GM18519 (cell line): ENCODE results near the gene ESX1.
"Not testable (repeated sequence)": the region's sequence is repeated elsewhere in the genome, so short reads cannot be mapped to it uniquely, and the experiment has no call there.

ENCODE experiments used
- ATAC-seq: cut with Tn5 transposase; IDR thresholded peaks from one replicate; pipeline ENCODE4 v1.9.1; 2021; ENCODE audit warnings: mild to moderate bottlenecking, moderate library complexity; ENCODE audit not compliant: unreplicated experiment, low FRiP score

The ESX1 gene

DNA sequence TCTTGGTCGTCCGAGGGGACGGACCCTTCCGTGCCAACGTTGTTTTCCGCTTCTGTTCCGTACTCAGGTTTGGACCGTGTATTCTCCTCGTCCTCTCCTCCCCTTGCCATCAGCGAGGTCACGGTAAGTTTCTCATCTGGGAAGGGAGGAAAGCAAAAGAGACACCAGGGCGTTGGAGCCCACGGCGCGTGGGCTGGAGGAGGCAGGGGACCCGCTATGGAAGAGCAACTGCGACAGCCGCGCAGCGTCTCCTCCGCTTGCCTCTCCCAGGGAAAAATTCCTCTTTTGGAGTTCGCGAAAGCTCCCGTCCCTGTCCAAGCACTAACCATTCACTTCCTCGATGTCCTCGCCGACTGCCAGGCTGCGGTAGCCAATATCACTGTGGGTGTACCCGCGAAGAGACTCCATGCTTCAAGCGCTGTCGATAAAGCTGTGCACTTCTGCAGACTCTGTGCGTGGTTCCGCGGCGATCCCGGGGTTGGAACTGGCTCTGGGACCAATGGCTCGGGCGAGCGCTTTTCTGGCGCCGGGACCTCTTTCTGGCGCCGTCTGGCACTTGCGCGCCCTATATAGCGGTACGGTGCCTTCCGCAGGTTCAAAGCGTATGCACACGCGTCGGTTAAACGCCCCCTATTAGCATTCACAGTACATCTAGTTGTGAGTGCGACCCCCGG lies at the start of gene ESX1:
TSS of gene ESX1 (minus strand) at position 492 of the 674 bp plus-strand sequence. CDS start at position 408, 84 bp downstream.
- no peak for ATAC-seq

DNA sequence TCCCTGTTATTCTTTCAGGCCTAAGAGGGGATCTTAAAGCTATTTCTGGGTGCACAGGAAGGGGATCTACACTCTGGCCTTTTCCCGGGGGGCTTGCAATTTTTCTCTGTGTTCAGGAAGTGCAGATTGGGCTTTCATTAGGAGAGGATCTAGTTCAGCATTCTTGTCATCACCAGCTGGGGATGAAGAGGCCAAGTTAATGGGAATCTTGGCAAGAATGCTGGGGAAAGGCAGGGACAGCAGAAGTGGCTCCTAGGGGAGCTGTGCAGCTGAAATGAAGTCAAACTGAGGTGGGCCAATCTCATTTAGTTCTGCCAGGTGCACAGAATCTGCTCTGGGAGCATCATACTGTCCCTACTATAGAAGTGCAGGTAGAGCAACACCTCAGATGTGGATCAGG lies 40.9 kb upstream of the ESX1 start:
- ATAC-seq, result no peak

DNA sequence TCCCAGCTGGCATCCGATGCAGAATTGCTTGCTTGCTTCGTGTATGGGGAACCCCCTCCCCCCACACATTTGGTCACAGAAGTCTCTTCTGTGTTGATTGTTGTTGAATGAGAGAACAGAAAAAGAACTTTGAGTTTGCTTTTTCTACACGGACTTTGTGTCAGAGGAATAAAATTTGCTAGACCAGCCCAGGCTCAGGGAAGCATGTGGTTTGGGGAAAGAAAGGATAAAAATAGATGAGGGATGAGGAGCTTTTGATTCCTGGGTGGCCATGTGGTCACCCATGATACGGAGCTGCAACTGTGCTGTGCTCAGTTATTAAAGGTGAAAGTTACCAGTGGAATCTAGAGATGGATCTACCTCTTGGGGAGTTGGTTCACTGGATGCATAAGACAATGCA lies 34.2 kb upstream of the ESX1 start:
- ATAC-seq, result no peak

DNA sequence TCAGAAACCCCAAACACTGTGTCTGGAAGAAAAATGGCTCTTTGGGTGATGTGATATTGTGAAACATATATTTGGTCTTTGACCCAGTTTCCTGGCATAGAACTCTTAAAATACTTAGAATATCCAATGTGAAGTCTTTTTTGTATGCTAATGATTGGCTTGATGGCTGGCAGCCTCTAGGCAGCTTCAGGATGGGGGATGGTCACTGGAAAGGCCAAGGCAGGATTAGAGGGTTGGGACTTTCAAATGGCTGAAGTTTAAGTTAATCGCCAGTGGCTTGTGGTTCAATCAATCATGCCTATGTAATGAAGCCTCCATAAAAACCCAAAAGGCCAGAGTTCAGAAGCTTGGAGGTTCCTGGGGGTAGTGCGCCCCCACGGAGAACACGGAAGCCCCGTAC lies 33.5 kb upstream of the ESX1 start:
- no peak for ATAC-seq

DNA sequence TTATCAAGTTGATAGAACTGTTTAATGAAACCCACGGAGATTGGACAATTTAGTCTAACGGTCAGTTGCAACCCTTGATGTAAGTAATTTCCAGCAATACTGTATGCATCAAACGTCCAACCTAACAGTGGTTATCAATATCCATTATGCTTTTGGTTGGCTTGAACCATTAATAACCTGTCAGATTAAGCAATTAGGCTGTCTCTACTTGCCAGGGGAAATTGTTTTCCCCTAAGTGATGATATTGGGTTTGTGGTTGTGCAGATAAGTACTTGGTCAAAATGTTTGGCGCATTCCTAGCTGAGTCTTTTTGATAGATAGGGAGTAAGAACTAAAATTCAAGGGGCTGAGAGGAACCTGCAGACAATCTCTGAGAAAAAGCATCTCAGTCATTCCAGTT lies 30.5 kb upstream of the ESX1 start:
- ATAC-seq, result no peak

DNA sequence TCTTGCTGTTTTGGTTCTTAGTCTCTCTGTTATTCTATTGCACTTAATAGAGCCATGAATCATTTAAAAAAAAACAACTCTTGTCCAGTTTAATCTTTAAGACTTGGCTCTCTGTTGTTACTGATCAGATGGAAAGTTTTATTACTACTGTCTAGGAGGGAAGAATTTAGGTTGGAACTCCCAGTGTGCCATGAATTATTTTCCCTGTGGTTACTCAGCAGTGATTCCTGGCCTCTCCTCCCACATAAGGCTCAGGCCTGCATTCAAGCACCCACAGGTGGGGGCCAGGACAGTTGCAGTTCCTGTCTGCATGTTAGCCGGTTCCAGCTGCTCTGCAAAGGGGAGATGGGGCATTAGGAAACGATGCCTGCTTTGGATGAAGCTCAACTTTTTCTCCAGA lies 29.8 kb upstream of the ESX1 start:
- ATAC-seq, result no peak

DNA sequence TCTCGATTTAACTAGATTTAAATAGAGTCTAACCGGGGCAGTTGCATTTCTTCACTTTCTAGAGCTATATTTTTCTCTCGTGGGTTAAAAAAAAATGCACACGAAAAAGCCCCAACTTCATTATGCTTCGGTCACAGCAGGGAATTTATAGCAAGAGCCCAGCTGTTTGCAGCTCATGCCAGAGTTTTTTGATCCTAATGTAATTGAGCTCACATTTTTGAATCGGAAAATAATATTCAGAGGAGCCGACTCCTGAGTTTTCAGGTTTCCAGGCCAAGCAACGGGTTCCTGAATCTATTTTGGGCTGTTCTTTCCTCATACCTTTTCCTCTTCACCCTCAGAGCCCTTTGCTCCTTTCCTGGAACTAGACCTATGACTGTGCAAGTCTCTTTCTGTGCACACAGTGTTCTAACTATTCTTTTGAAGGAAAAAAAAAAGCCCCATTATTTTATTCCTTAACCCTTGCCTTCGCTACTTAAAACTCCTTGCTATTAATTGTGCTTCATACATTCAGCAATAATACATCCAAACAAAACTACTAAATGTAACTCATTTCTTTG lies 27.5 kb upstream of the ESX1 start:
- no peak for ATAC-seq

DNA sequence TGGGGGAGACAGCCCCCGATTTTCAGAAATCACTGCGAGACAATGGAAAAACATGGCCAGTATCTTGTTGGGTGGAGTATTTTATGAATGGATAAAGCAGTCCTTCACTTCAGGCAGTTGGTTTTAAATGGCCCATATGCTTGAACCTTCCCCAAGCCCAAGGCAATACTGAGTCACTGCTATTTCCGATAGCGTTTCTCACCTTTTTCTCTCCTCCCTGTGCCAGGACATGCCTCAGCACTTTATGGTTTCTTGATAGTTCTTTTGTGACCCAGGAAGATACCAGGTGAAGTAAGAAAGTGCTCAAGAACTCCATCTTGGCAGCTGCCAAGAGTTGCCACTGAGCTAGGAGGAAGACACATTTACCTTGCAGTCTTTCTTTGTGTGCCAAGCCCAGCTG lies 26.8 kb upstream of the ESX1 start:
- no peak for ATAC-seq

DNA sequence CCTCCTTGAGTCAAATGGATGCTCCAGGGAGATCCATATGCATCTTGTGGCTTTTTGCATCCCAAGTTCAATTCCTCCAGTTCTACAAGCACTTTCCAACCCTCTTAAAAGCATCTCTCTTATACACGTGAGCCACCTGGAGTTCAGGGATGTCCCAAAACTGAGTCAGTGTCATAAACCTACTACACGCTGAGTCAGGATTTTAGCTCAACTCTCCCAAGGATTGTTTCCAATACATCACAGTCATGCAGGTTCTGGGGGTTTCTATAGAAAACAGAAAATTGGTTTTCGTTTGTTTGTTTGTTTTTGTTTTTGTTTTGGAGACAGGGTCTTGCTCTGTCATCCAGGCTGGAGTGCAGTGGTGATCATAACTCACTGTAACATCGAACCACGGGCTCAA lies 25.9 kb upstream of the ESX1 start:
- no peak for ATAC-seq

DNA sequence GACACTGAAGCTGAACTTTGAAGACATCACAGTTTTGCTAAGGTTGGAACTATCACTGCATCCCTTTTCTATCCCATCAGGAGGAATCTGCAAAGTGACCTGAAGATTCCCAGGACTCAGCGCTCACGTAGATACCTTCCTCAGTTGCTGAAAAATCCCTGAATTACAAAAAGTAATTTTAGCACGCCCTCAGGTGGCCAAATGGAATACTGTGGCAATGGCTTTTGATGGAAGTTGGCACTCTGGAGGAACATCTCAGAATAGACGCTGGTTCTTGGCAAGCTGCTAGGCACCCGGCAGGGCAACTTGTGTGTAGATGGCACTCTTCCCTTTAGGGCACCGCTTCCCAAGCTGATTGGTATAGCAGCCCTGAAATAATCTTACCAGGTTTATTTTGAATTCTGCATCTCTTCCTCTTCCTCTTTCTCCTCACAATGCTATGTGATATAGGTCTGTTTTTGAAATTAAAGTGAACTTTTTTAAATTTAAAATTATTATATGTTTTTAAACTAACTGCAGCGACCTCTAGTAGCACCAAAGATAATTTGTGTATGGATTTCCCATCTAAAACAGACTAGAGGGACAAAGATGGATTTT lies 16.3 kb upstream of the ESX1 start:
- no peak for ATAC-seq

DNA sequence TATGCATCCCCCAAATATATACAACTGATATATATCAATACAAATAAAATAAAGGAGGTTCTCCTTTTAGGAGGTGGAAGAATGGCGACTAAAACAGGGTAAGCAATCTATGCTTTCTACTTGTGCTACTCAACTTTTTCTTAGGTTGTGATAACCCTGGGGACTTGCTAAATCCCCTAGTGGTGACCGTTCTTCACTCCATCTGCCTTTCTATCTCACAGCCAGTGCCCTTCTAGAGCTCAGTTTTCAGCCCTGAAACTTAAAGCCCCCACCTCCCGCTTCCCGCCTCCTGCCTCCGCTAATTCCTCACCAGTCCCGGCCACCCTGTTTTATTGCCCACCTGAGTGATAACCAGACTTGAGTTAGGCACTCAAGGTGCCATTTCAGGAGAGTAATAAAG lies 15.5 kb upstream of the ESX1 start:
- no peak for ATAC-seq

DNA sequence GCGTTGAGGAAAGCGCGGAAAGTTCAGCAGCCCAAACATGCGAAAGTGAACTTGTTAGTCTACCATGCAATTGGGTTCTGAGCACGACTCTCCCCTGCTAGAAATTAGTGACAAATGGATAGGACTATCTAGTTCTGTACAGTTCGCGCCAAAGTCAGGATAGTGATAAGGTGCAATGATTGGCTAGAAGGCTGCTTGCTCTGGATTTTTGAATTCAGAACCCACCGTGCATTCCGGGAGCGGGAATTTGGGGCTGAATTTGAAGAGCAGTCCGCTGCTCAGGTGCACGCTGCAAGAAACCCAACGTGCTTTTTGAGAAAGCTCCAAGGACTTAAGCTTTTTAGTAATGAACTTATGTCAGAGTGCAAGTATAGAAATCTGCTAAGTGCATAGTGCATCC lies 732 bp upstream of the ESX1 start:
- no peak for ATAC-seq

DNA sequence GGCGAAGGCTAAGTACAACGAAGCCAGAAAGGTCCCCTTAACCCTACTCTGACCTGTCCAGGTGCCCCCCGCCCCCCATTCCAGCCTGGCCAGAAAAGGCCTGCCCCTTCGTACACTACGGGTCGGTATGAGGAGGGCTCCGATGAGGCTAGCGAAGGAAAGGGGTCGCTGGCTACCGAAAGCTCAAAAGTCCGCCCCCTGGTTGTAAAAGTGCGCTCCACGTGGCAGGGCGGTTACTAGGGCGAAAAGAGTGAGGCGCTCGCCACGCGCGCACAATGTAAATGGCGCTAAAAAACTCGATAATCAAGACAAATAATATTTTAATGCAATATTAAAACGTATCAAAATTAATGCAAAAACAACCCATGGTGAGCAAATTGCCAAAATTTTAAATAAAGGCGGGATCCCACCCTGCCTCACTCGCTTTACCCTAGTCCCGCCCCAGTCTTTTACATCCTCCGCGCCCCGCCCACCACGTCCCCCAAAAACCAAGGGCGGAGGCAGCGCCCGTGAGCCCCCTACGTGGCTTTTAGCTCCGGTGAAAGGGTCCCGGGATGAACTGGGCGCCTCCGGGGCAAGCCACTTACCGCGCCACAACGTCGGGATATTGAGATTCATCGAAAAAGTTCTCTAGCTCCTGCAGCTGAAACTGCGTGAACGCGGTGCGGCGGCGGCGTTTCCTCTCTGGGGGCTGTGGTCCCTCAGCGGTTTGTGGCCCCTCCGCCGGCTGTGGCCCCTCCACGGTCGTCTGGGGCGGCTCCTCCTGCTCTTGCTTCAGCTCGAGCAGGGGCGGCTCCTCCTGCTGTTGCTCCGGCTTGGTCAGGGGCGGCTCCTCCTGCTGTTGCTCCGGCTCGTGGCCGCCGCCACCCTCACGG lies 929 bp downstream of the ESX1 start:
- ATAC-seq, result no peak

DNA sequence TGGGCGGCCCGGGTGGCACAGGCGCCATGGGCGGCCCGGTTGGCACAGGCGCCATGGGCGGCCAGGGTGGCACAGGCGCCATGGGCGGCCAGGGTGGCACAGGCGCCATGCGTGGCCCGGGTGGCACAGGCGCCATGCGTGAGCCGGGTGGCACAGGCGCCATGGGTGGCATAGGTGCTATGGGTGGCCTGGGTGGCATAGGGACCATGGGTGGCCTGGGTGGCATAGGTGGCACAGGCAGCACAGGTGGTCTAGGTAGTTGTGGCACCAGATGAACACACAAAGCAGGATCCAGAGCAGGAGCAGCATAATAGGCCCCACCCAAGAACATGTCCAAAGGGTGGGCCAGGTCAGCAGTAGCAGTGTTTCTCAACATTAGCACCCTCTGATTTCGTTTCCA lies 4.3 kb downstream of the ESX1 start:
- no peak for ATAC-seq

DNA sequence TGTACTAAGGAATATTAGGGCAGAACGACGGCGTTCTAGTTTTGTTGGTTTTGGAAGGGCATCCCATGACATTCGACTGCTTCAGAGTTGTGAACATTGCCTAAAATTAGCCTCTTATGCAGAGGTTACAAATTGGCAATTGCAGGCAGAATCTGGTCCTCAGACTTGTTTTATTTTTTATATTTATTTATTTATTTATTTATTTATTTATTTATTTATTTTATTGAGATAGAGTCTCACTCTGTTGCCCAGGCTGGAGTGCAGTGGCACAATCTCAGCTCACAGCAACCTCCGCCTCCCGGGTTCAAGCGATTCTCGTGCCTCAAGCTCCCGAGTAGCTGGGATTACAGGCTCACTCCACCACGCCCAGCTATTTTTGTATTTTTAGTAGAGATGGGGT lies 24.7 kb downstream of the ESX1 start:
- ATAC-seq, result not testable (repeated sequence)

DNA sequence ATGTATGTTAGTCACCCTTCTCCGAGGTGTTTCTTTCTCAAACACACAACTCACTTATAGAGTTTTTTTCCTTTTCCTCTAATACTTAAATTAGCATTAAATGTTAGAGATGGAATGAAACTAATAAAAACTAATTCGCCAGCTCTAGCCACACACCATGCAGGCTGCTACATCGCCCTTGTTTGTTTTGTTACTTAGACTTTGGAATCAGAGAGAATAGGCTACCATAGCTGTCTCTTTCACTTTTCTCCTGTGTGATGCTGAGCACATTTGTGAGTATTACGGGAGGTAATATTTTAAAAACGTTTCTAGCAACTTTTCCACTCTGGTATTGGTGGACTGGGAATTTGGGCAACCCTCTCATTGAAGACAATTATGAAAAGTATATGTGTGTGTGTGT lies 43.5 kb downstream of the ESX1 start:
- ATAC-seq, result no peak

DNA sequence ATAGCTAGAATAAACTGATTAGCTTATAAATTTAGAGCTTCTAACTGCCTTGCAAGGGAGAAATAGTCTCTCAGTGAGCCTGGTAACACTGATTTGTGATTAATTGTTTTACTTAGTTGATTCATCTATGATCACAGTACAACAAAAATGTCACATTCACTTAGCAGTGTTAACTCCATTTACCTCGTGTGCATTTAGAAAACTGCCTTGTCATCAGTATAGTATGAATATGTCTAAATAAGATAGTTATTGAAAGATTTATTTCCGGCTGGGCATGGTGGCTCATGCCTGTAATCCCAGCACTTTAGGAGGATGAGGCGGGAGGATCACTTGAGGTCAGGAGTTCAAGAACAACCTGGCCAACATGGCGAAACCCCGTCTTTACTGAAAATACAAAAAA lies 49.2 kb downstream of the ESX1 start:
- ATAC-seq, result no peak
